Stomach (tissue), 9 donors: ENCODE results near the gene PPP3CA. TPM values are rescaled to one million over a fixed set of nuclear protein-coding genes. Genes with fewer than 3 reads are reported as not detected.

Source experiments
- DNase-seq, 2 donors: peaks; one replicate each; pipeline versions ENCODE4 v3.0.0 to v3.0.0-alpha.2; 2013 to 2019
- H3K27ac ChIP-seq, 5 donors: fragments of 200-600 bp in 4 of 5; sonication (generic) in 4 of 5; one replicate each; pipeline ENCODE4 v1.5.1; 2013 to 2019; ENCODE audit warnings: mild to moderate bottlenecking in 1 of 5, moderate library complexity in 1 of 5
- H3K27me3 ChIP-seq, 3 donors: fragments of 200-600 bp; sonication (generic); one replicate each; pipeline ENCODE4 v1.5.1; 2017 to 2019; ENCODE audit warnings: mixed run types in 1 of 3
- H3K36me3 ChIP-seq, 4 donors: fragments of 200-600 bp; sonication (generic); 1 replicate in 3 of 4; 2 replicates in 1 of 4; pipeline ENCODE4 v1.5.1; 2016 to 2019
- H3K4me1 ChIP-seq, 4 donors: fragments of 200-600 bp; sonication (generic); one replicate each; pipeline ENCODE4 v1.5.1; 2016 to 2019
- H3K4me3 ChIP-seq, 4 donors: fragments of 200-600 bp; sonication (generic) in 3 of 4; one replicate each; pipeline ENCODE4 v1.5.1; 2016 to 2019; ENCODE audit warnings: mild to moderate bottlenecking in 1 of 4
- H3K9me3 ChIP-seq, 4 donors: fragments of 200-600 bp; sonication (generic); one replicate each; pipeline ENCODE4 v1.5.1; 2016 to 2019
- CTCF ChIP-seq, 7 experiments: fragments of 450-650 bp in 4 of 7; fragments of 200-600 bp in 3 of 7; sonication (generic) in 3 of 7; IDR thresholded peaks; one replicate each; pipeline ENCODE4 v1.5.1; 2016 to 2019; ENCODE audit warnings: antibody characterized with exemption in 7 of 7, control low read depth in 2 of 7, mild to moderate bottlenecking in 1 of 7
- EP300 ChIP-seq: sonication (generic); formaldehyde crosslinking; IDR thresholded peaks from one replicate; pipeline ENCODE4 v1.6.1; 2017; ENCODE audit warnings: antibody characterized with exemption
- POLR2A ChIP-seq, 4 donors: fragments of 450-650 bp; IDR thresholded peaks; one replicate each; pipeline ENCODE4 v1.6.1; 2016; ENCODE audit warnings: antibody characterized with exemption in 4 of 4, control low read depth in 2 of 4, mild to moderate bottlenecking in 1 of 4, moderate library complexity in 1 of 4
- POLR2AphosphoS5 ChIP-seq, 3 donors: sonication (generic); formaldehyde crosslinking; IDR thresholded peaks; one replicate each; pipeline ENCODE4 v1.6.1; 2016; ENCODE audit warnings: antibody characterized with exemption in 3 of 3
- WGBS, 5 donors: extraction: QIAGEN DNeasy Blood & Tissue Kit in 3 of 5; methylation state at CpG; one replicate each; pipeline versions ENCODE4 v1.1.5 to v1.1.7; 2013 to 2018; 5-methylcytosine and 5-hydroxymethylcytosine counted together
- intact Hi-C: fragments of 100-400 bp; cut with DNase I; formaldehyde crosslinking; loops from one replicate; pipeline ENCODE4 v1.15.1; 2023; ENCODE audit warnings: low total_unique reads
- polyA plus RNA-seq, 3 donors: library from polyadenylated mRNA; stranded (reverse); fragments of 200-250 nt; gene quantifications; one replicate each; pipeline ENCODE4 v1.2.3, GENCODE V29; 2013
- total RNA-seq, 5 donors: library from RNA; depleted of rRNA; stranded (reverse); fragments of >200 nt; gene quantifications; one replicate each; pipeline versions ENCODE4 v1.1.0 to v1.2.3, GENCODE V29; 2014 to 2016
- donor health status: healthy with polysubstance abuse.
- donor health status: Bipolar disorder and iron deficiency.
- donor health status: healthy.

Gene PPP3CA
- total and polyA plus RNA-seq, 8 donors = 8.9 to 62.4 (median 20.6) TPM

DNA sequence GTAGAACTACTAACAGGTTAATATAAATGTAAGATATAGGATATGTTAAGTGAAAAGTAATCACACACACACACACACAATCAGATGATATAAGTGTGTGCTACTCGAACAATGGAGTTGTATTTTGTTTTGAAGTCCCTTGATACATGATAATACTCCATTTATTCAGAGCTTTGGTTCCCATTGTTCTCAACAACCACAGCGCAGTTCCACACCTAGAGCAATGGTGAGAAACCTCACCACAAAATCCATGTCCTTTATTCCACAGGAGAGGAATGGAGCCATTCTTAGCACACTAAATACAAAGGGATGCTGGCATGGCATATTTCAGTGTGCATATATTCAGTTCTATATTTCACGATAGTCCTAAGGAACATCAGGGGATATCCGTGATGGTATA, 139.2 kb downstream of the PPP3CA start:
- WGBS, 5 donors = 65 to 92% (median 88%) methylated on average over 4 of the region's 4 CpGs
- intact Hi-C loops = no loop called here
- no peak for DNase-seq
- Histone ChIP-seq H3K9me3 (no peaks in the 10 kb centered on the region), H3K27ac (no peak overlapping the region), H3K36me3 (no peaks in the 10 kb centered on the region), H3K4me1 (peaks cover 0 to 16% (median 8%) of the 10 kb centered on the region in 4 donors), H3K4me3 (no peak overlapping the region), H3K27me3 (no peaks in the 10 kb centered on the region)
- TF ChIP-seq CTCF (IDR thresholded peaks at IDR 0.05) (no peak), EP300 (no peak), POLR2A (IDR thresholded peaks at IDR 0.05) (no peak)

DNA sequence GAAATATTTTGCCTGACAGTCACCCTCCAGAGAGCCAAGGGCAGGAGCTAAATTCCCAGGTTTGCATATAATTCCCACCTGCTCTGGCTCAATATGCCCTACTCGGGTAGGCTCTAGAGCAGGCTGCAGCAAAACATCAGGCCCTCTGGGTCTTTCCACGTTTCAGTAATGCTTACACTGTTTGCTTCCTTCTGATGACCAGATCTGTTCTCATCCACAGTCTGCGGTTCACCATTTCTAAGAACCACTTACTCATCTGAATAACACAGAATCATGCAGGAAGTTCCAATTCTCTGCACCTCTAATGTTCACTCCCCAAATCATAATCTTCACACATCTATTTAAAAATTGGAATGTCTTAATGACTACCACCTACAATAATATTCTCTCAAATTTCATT, 141.4 kb downstream of the PPP3CA start:
- DNase-seq = no peak
- no peaks in the 10 kb centered on the region for H3K27me3 ChIP-seq
- H3K36me3 ChIP-seq = no peaks in the 10 kb centered on the region
- TF ChIP-seq EP300 (no peak), POLR2A (IDR thresholded peaks at IDR 0.05) (no peak)
- no peak overlapping the region for H3K27ac ChIP-seq
- intact Hi-C loops = no loop called here
- WGBS, 5 donors = 68 to 74% (median 72%) methylated on average over 3 of the region's 3 CpGs
- no peaks in the 10 kb centered on the region for H3K9me3 ChIP-seq
- H3K4me3 ChIP-seq = no peak overlapping the region
- H3K4me1 ChIP-seq = peaks cover 0 to 16% (median 2%) of the 10 kb centered on the region in 4 donors

DNA sequence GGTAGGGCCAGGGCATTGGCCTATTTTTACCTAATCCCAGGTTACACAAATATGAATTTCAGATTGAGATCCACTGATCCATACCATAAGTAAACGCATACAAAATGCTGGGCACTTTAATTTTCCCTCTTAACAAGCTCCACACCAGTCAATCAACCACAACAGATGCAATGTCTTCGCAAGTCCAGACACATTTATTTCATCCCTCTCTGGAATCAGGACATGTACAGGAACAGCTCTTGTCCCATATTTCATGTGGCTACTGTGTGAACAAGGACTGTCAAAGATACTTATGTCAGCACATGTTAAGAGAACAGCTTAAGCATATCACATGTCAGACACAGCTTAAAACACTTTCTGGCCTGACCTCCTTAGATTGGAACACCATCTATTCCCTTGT, 145.9 kb downstream of the PPP3CA start:
- intact Hi-C loops = no loop called here
- no peak overlapping the region for H3K4me3 ChIP-seq

DNA sequence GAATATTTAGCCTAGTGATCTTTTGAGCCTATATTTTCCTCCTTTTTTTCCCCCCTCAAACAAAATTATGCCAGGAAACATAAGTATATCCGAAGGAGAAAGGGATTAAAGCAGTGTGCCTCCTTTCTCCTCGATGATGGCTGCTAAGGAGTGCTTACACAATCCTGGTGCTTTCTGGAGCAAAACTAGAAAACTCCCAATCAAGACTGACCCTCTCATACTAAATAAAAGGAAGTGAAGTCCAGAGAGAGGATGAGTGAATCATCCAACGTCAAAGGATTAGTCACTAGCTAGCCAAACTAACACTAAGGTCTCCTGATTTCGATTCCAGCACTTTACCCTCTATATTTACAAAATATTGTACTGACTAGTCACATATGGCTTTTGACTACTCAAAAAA, 146.8 kb downstream of the PPP3CA start:
- no peak overlapping the region for H3K4me3 ChIP-seq
- TF ChIP-seq POLR2AphosphoS5 (IDR thresholded peaks at IDR 0.05) (peak in 2 of 3 donors; percentile 35 to 47), POLR2A (IDR thresholded peaks at IDR 0.05) (no peak), CTCF (IDR thresholded peaks at IDR 0.05) (no peak)
- intact Hi-C loops = no loop called here
- 49 to 55% (median 53%) methylated on average over 4 of the region's 4 CpGs for WGBS, 5 donors
- H3K27ac ChIP-seq = peak overlapping the region in 3 of 5 donors; percentile 34 to 77 (median 56)
- H3K9me3 ChIP-seq = no peaks in the 10 kb centered on the region
- H3K27me3 ChIP-seq = no peaks in the 10 kb centered on the region
- no peak for DNase-seq
- peaks cover 18 to 61% (median 40%) of the 10 kb centered on the region in 4 donors for H3K4me1 ChIP-seq
- peaks cover 0 to 3% (median 1%) of the 10 kb centered on the region in 4 donors for H3K36me3 ChIP-seq

More for the DNA sequence above, 145.9 kb downstream of the PPP3CA start:
- peaks cover 18 to 54% (median 38%) of the 10 kb centered on the region in 4 donors for H3K4me1 ChIP-seq
- H3K36me3 ChIP-seq = no peaks in the 10 kb centered on the region
- 48 to 68% (median 50%) methylated on average over 2 of the region's 2 CpGs for WGBS, 5 donors
- H3K27ac ChIP-seq = peak overlapping the region in 1 of 5 donors; percentile 77
- DNase-seq = no peak
- TF ChIP-seq CTCF (IDR thresholded peaks at IDR 0.05) = no peak
- no peak for TF ChIP-seq POLR2A (IDR thresholded peaks at IDR 0.05)
- TF ChIP-seq EP300 = no peak
- no peak for TF ChIP-seq POLR2AphosphoS5 (IDR thresholded peaks at IDR 0.05)
- no peaks in the 10 kb centered on the region for H3K27me3 ChIP-seq
- H3K9me3 ChIP-seq = no peaks in the 10 kb centered on the region

DNA sequence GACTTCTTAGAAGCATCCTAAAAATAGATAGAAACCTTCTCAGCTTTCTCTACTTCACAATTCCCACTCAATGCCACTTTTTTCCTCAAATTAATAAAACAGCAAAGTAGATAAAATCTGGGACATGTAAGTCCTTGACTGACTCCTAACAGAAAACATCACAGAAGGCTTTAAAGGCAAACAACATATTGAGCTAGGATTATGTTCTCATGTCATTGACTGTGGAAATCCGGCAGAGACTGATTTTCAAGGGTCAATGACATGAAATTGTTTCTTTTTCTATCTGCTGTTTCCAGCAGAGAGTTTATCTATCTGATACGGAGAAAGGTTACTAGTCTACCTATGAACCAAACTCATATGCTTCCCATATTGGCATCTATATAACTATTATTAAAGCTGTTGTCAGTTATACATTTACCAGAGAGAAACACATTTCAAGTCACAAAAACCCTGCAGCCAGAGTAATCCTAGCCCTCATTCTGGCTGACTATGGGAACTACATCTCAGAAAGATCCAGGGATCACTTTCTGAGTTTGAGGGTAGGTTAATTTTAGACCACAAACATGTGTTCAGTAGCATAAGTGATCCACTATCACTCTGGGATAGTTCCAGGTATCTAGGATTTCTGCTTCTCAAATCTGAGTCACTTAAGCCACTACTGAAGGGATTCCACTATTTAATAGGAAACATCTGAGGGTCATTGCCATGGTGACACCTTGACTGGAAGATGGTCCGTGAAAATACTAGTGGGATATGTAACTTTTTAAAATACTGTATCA, 147.6 kb downstream of the PPP3CA start:
- no peak for DNase-seq
- no peaks in the 10 kb centered on the region for H3K27me3 ChIP-seq
- WGBS, 5 donors = 37 to 60% (median 44%) methylated on average over 3 of the region's 3 CpGs
- H3K4me1 ChIP-seq = peaks cover 18 to 61% (median 40%) of the 10 kb centered on the region in 4 donors
- H3K4me3 ChIP-seq = no peak overlapping the region
- TF ChIP-seq CTCF (IDR thresholded peaks at IDR 0.05) = no peak
- no peak for TF ChIP-seq POLR2A (IDR thresholded peaks at IDR 0.05)
- TF ChIP-seq EP300 = no peak
- no peak for TF ChIP-seq POLR2AphosphoS5 (IDR thresholded peaks at IDR 0.05)
- intact Hi-C loops = loop anchor here (10.0 kb wide), 1 partner anchor 145 kb away; the partner anchor contains the start of gene PPP3CA
- H3K36me3 ChIP-seq = peaks cover 0 to 10% (median 5%) of the 10 kb centered on the region in 4 donors
- peak overlapping the region in 2 of 5 donors; percentile 34 to 77 for H3K27ac ChIP-seq
- no peaks in the 10 kb centered on the region for H3K9me3 ChIP-seq
